PFSK-1 (cell line): ENCODE data around the gene RANBP6.

Experiments used
- FOXP2 ChIP-seq: optimal IDR thresholded peaks from 2 replicates; pipeline ENCODE3; 2011; ENCODE audit warnings: borderline replicate concordance, control low read depth, inconsistent platforms; ENCODE audit not compliant: insufficient read depth; ENCODE audit errors: extremely low read length, extremely low read depth
- POLR2AphosphoS5 ChIP-seq: IDR thresholded peaks from 2 replicates; pipeline ENCODE4 v1.6.1; 2012; ENCODE audit warnings: low read depth, mild to moderate bottlenecking, control low read depth, low read length, moderate library complexity
- SIN3A ChIP-seq: IDR thresholded peaks from 2 replicates; pipeline ENCODE4 v1.6.1; 2012; ENCODE audit warnings: mild to moderate bottlenecking, low read length, moderate library complexity, borderline replicate concordance; ENCODE audit not compliant: insufficient read depth
- TAF1 ChIP-seq: IDR thresholded peaks from 2 replicates; pipeline ENCODE4 v1.6.1; 2012; ENCODE audit warnings: low read length, control low read depth, borderline replicate concordance; ENCODE audit not compliant: insufficient read depth
- TF ChIP-seq, protein P1 (sequence below), 2 experiments: IDR thresholded peaks; 2 replicates each; pipeline versions ENCODE4 v1.6.1 to v1.8.0; 2011 to 2012; ENCODE audit warnings: low read depth in 2 of 2, low read length in 2 of 2, control low read depth in 1 of 2, inconsistent platforms in 1 of 2, mild to moderate bottlenecking in 1 of 2, moderate library complexity in 1 of 2; ENCODE audit not compliant: insufficient read depth in 1 of 2

DNA sequence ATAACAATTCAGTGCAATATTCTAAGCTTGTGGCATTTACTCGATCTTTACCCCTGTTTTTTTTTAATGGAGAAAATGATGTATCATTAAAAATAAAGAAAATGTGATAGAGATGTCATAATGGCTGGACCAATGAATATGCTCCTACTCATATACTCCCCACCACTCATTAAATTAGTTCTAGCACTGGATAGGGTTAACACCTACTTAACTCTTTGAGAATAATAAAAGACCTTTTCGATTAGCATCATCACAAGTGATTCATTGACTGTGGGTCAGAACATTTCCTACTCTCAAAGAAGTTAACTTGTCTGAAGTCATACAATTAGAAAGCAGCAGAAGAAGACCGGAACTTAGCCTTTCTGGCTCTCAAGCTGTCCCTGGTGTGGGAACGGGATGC lies 31.6 kb upstream of the RANBP6 start:
- TF ChIP-seq POLR2AphosphoS5 (no peak), SIN3A (no peak), TAF1 (no peak), FOXP2 (no peak)
- TF ChIP-seq, protein P1, sequence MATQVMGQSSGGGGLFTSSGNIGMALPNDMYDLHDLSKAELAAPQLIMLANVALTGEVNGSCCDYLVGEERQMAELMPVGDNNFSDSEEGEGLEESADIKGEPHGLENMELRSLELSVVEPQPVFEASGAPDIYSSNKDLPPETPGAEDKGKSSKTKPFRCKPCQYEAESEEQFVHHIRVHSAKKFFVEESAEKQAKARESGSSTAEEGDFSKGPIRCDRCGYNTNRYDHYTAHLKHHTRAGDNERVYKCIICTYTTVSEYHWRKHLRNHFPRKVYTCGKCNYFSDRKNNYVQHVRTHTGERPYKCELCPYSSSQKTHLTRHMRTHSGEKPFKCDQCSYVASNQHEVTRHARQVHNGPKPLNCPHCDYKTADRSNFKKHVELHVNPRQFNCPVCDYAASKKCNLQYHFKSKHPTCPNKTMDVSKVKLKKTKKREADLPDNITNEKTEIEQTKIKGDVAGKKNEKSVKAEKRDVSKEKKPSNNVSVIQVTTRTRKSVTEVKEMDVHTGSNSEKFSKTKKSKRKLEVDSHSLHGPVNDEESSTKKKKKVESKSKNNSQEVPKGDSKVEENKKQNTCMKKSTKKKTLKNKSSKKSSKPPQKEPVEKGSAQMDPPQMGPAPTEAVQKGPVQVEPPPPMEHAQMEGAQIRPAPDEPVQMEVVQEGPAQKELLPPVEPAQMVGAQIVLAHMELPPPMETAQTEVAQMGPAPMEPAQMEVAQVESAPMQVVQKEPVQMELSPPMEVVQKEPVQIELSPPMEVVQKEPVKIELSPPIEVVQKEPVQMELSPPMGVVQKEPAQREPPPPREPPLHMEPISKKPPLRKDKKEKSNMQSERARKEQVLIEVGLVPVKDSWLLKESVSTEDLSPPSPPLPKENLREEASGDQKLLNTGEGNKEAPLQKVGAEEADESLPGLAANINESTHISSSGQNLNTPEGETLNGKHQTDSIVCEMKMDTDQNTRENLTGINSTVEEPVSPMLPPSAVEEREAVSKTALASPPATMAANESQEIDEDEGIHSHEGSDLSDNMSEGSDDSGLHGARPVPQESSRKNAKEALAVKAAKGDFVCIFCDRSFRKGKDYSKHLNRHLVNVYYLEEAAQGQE (IDR thresholded peaks at IDR 0.05; ENCODE audit: insufficient read depth in 1 of 2, low read depth in 2 of 2, low read length in 2 of 2): no peak
